D341Med (cell line): ENCODE data around the gene CDY2B.
"Not testable (repeated sequence)": the region's sequence is repeated elsewhere in the genome, so short reads cannot be mapped to it uniquely, and the experiment has no call there.

Experiments
- DNase-seq: peaks from one replicate; pipeline ENCODE4 v3.0.0; 2012; ENCODE audit warnings: low spot score

The CDY2B gene, protein sequence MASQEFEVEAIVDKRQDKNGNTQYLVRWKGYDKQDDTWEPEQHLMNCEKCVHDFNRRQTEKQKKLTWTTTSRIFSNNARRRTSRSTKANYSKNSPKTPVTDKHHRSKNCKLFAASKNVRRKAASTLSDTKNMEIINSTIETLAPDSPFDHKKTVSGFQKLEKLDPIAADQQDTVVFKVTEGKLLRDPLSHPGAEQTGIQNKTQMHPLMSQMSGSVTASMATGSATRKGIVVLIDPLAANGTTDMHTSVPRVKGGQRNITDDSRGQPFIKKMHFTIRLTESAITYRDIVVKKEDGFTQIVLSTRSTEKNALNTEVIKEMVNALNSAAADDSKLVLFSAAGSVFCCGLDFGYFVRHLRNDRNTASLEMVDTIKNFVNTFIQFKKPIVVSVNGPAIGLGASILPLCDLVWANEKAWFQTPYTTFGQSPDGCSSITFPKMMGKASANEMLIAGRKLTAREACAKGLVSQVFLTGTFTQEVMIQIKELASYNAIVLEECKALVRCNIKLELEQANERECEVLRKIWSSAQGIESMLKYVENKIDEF

GRCh38 chrY:17880120-17880519 lies at the start of gene CDY2B:
Gene CDY2B, minus strand, starts transcription at chrY:17880220. Its CDS starts 328 bp downstream, at chrY:17879892.
- DNase-seq, result not testable (repeated sequence)

GRCh38 chrY:17908009-17908408 lies 28.0 kb upstream of the CDY2B start:
- not testable (repeated sequence) for DNase-seq

GRCh38 chrY:17907351-17907750 lies 27.3 kb upstream of the CDY2B start:
- not testable (repeated sequence) for DNase-seq

GRCh38 chrY:17881697-17882096 lies 1.7 kb upstream of the CDY2B start:
- DNase-seq, result not testable (repeated sequence)

DNA sequence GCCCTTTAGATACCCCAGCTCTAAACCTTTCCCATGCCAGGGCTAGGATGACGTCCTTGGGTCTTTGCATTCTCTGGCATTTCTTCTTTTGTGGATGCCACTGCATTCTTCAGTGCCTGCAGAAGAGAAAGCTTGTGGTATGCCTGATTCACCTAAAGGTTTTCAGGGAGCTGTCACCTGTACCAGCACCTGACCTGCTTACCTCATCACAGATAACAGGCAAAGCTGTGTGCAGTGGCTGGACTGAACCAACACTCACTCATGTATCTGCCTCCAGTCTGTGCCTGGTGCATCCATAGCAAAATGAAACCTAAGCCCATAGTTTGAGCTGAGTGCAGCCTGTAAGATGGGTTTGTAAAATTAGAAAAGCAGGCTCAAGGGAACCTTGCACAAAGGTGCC lies 3.3 kb downstream of the CDY2B start:
- not testable (repeated sequence) for DNase-seq

DNA sequence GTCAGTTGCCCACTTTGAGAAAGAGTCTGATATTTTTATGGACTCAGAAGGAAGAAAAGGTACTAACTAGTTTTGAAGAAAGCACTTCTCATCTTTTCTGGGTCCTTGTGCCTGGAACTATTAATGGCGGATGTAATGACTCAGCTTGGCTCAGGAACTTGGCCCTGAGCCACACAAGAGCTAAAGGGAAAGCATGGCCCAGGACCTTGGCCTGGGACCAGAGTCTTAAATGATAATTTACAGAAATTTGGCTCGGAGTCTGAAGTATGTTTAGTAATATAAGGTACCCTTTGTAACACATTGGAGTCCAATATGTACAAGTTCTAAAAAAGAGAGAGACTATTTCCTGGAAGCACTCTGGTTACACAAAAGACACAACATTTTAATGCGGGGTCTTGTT lies 4.6 kb downstream of the CDY2B start:
- DNase-seq, result not testable (repeated sequence)

- not testable (repeated sequence) for DNase-seq
Measured at GRCh38 chrY:17871194-17871903, 8.7 kb downstream of the CDY2B start.

DNA sequence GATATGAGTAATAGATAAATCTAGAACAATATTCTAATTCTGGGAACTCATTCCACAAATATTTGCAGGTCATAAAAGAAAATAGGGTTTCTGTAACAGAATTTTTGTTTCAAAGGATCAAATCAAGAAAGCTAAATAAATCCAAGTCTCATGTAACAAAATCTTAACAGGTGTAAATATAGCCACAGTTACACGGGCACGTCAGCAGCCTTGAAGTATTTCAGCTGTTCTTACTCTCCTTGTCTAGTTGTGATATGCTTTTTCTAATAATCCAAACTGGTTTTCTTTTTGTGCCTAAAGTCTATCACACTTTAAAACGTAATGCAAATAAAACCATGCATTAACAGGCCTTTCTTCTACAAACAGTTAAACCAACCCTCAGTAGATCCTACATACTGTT lies 9.3 kb downstream of the CDY2B start:
- not testable (repeated sequence) for DNase-seq

DNA sequence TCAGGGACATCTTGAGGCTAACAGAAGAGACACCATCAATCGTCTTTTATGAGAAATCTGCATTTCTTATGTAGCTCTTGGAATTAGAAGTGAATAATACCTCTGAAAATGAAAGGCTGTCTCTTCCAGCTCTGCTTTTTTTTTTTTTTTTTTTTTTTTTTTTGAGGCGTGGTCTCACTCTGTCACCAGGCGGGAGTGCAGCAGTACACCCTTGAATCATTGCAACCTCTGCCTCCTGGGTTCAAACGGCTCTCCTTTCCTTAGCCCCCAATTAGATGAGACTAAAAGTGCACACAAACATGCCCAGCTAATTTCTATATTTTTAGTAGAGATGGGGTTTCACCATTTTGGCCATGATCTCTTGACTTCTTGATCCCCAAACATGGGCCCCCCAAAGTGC lies 12.2 kb downstream of the CDY2B start:
- not testable (repeated sequence) for DNase-seq

- DNase-seq, result not testable (repeated sequence)
Measured at GRCh38 chrY:17860634-17861033, 19.4 kb downstream of the CDY2B start.

DNA sequence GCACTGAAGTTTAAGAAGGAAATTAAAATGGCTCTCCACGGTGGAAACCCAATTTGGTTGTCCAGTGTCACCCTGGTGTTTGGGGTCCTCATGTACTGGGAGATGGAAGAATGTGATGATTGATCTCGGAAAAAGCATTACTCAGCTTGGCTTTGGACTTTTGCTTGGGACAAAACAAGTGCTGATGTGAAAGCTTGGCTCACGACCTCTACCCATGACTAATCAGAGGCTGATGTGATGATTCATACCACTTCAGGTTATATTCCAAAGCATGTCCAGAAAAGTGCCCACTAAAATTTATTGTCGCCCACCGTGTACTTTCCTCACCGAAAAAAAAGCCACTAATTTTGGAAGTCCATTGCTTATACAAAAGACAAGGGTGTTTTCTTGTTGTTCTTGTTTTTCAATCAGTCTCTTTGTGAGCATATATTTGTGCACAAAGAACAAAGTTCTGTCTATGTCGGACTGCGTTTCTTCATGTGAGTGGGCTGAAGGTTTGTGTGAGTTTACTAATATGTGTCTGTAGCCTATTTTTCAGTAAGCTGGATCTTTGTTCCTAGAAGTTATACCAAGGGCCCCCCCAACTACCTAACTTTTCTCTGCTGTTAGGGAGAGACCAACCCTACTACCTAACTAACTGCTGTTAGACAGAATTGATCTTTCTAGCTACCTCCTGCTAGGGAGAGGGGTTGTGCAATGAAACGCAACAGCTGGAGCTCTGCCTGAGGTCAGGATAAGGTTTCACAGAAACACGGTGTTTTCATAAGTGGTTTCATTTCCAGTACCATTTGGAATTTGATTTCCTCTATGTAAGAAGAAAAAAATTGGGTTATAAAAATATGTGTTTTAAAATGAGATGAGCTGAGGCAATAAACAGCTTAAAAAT lies 22.8 kb downstream of the CDY2B start:
- DNase-seq, result not testable (repeated sequence)

DNA sequence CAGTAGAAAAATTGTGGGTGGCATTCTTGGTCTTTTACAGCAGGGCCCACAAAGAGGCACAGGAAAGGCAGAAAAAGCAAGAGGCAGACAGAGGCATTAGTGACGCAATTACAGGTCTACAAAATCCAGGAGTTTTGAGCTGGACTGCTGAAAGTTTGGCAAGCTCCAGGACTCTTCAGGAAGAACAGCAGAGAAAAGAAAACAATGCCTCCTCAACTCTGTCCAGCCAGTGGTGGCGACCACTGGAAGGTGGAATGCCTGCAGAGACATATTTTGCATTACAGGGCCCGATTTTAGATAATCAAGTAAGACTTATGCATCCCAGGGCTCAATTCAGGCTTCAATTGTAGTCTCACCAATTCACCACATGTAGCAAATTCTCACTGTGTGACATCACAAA lies 23.5 kb downstream of the CDY2B start:
- DNase-seq, result not testable (repeated sequence)

GRCh38 chrY:17849131-17849530 lies 30.9 kb downstream of the CDY2B start:
- not testable (repeated sequence) for DNase-seq

DNA sequence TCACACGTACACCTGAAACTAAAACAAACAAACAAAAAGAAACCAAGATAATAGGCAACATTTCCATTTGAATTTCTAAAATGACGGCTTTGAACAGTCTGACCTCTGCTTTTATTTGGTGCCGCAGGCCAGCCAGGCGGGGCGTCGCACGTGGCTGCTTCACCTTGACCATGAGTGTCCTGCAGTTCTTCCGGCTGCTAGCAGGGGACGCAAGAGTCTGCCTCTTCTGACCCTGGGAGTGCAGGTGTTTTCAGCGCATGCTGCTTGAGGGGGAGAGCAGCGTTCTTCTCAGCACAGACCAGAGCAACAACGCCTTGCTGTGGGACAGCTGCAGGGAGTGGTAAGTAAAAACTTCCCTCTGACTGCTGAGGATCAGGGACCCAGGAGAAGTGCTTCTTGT lies 47.9 kb downstream of the CDY2B start:
- DNase-seq, result not testable (repeated sequence)
